SK-N-SH (cell line): ENCODE data around the gene XPOT. TPM values are rescaled to one million over a fixed set of nuclear protein-coding genes. Genes with fewer than 3 reads are reported as not detected.

Experiments used
- CTCF ChIA-PET: fragments of 300-600, 350-600 bp; formaldehyde crosslinking; extraction: SDS; loops from one replicate; lab custom pipeline; 2021; lab: Yijun Ruan, JAX
- POLR2A ChIA-PET: fragments of 350-600 bp; sonication (Branson Sonifier 250); formaldehyde crosslinking; extraction: SDS; loops from one replicate; lab custom pipeline; 2020; ENCODE audit warnings: antibody characterized with exemption, inconsistent platforms; lab: Yijun Ruan, JAX
- DNase-seq: peaks from one replicate; pipeline ENCODE4 v3.0.0; 2012
- H2AFZ ChIP-seq: fragments of 200-600 bp; sonication (generic); 2 replicates; pipeline ENCODE4 v1.8.1; 2016; ENCODE audit warnings: antibody characterized with exemption, mild to moderate bottlenecking, low read depth
- H3F3A ChIP-seq: fragments of 200-600 bp; sonication (generic); replicated peaks from 2 replicates; pipeline ENCODE3; 2016; ENCODE audit warnings: antibody characterized with exemption, mild to moderate bottlenecking; ENCODE audit not compliant: insufficient read depth
- H3K27ac ChIP-seq, 2 experiments: fragments of 200-500 bp in 1 of 2; fragments of 200-600 bp in 1 of 2; sonication (Bioruptor generic) in 1 of 2; sonication (generic), shearing (Covaris generic) in 1 of 2; 2 replicates each; pipeline versions ENCODE4 v1.5.1 to v1.6.1; 2014 to 2016; ENCODE audit warnings: low read depth in 2 of 2, inconsistent platforms in 1 of 2, low read length in 1 of 2, mild to moderate bottlenecking in 1 of 2, mixed read lengths in 1 of 2
- H3K27me3 ChIP-seq: fragments of 200-600 bp; sonication (generic), shearing (Covaris generic); 2 replicates; pipeline ENCODE4 v1.6.1; 2016; ENCODE audit warnings: mixed run types; ENCODE audit not compliant: insufficient read depth
- H3K36me3 ChIP-seq, 2 experiments: fragments of 200-500 bp in 1 of 2; fragments of 200-600 bp in 1 of 2; sonication (Bioruptor generic) in 1 of 2; sonication (generic) in 1 of 2; replicated peaks in 1 of 2; 2 replicates each; pipeline versions ENCODE3 to v1.5.1; 2014 to 2016; ENCODE audit warnings: low read length in 1 of 2, mild to moderate bottlenecking in 1 of 2; ENCODE audit not compliant: insufficient read depth in 2 of 2, control insufficient read depth in 1 of 2
- H3K4me1 ChIP-seq, 2 experiments: fragments of 200-500 bp in 1 of 2; fragments of 200-600 bp in 1 of 2; sonication (Bioruptor generic) in 1 of 2; sonication (generic), shearing (Covaris generic) in 1 of 2; 2 replicates each; pipeline versions ENCODE4 v1.5.1 to v1.6.1; 2014 to 2016; ENCODE audit warnings: low read depth in 1 of 2, low read length in 1 of 2, mixed run types in 1 of 2; ENCODE audit not compliant: insufficient read depth in 2 of 2, control insufficient read depth in 1 of 2
- H3K4me2 ChIP-seq: fragments of 200-600 bp; sonication (generic), shearing (Covaris generic); 2 replicates; pipeline ENCODE4 v1.6.1; 2017; ENCODE audit warnings: mixed run types
- H3K4me3 ChIP-seq, 2 experiments: fragments of 200-500 bp in 1 of 2; fragments of 200-600 bp in 1 of 2; sonication (Bioruptor generic) in 1 of 2; sonication (generic), shearing (Covaris generic) in 1 of 2; 2 replicates each; pipeline versions ENCODE4 v1.5.1 to v1.8.1; 2014 to 2016; ENCODE audit warnings: low read depth in 2 of 2, inconsistent platforms in 1 of 2, low read length in 1 of 2, mild to moderate bottlenecking in 1 of 2, mixed read lengths in 1 of 2, moderate library complexity in 1 of 2
- H3K79me2 ChIP-seq: fragments of 200-600 bp; sonication (generic); 2 replicates; pipeline ENCODE4 v1.8.1; 2017; ENCODE audit warnings: mild to moderate bottlenecking; ENCODE audit not compliant: insufficient read depth
- H3K9ac ChIP-seq: fragments of 200-600 bp; sonication (generic); 2 replicates; pipeline ENCODE4 v1.6.1; 2017; ENCODE audit warnings: mixed run types
- H3K9me2 ChIP-seq: fragments of 200-600 bp; sonication (generic); 2 replicates; pipeline ENCODE4 v1.6.1; 2017; ENCODE audit warnings: mixed run types
- H3K9me3 ChIP-seq: fragments of 200-600 bp; sonication (generic); 2 replicates; pipeline ENCODE4 v1.6.1; 2017; ENCODE audit warnings: mixed run types, mild to moderate bottlenecking, moderate library complexity
- H4K20me1 ChIP-seq: fragments of 200-600 bp; sonication (generic); 2 replicates; pipeline ENCODE4 v1.6.1; 2017; ENCODE audit warnings: mild to moderate bottlenecking, mixed run types; ENCODE audit not compliant: insufficient read depth
- CHD2 ChIP-seq: fragments of 150-350 bp; IDR thresholded peaks from 2 replicates; pipeline ENCODE4 v1.6.1; 2018; ENCODE audit warnings: low read length; ENCODE audit not compliant: partially characterized antibody
- EZH2phosphoT487 ChIP-seq: fragments of 200-600 bp; sonication (generic); IDR thresholded peaks from 2 replicates; pipeline ENCODE4 v1.6.1; 2017; ENCODE audit warnings: low read depth, mixed run types, mild to moderate bottlenecking, antibody characterized with exemption, moderate library complexity, borderline replicate concordance
- FOXJ3 ChIP-seq: sonication (generic); formaldehyde crosslinking; IDR thresholded peaks from 2 replicates; pipeline ENCODE4 v1.5.1; 2020; ENCODE audit warnings: mild to moderate bottlenecking, missing genetic modification reagents
- FOXM1 ChIP-seq: IDR thresholded peaks from 2 replicates; pipeline ENCODE4 v1.4.0; 2012; ENCODE audit warnings: low read depth, mild to moderate bottlenecking
- GATA2 ChIP-seq: sonication (generic); formaldehyde crosslinking; IDR thresholded peaks from 2 replicates; pipeline ENCODE4 v1.5.0; 2020; ENCODE audit warnings: mild to moderate bottlenecking, missing genetic modification reagents
- MEF2A ChIP-seq: IDR thresholded peaks from 2 replicates; pipeline ENCODE4 v1.4.0; 2012; ENCODE audit warnings: low read depth, borderline replicate concordance
- NFIC ChIP-seq: IDR thresholded peaks from 2 replicates; pipeline ENCODE4 v1.4.0; 2012; ENCODE audit warnings: borderline replicate concordance
- NRF1 ChIP-seq: IDR thresholded peaks from 2 replicates; pipeline ENCODE4 v1.6.1; 2012; ENCODE audit warnings: low read depth, mild to moderate bottlenecking, low read length
- POLR2AphosphoS5 ChIP-seq: IDR thresholded peaks from 2 replicates; pipeline ENCODE4 v1.6.1; 2012; ENCODE audit warnings: low read depth, low read length
- REST ChIP-seq: IDR thresholded peaks from 2 replicates; pipeline ENCODE4 v1.6.1; 2012; ENCODE audit warnings: mild to moderate bottlenecking, low read depth, low read length, moderate library complexity
- RXRA ChIP-seq: IDR thresholded peaks from 2 replicates; pipeline ENCODE4 v1.4.0; 2012; ENCODE audit warnings: low read depth, mild to moderate bottlenecking, borderline replicate concordance
- TAF1 ChIP-seq: IDR thresholded peaks from 2 replicates; pipeline ENCODE4 v1.6.1; 2012; ENCODE audit warnings: low read depth, mild to moderate bottlenecking, low read length, moderate library complexity, borderline replicate concordance
- TEAD4 ChIP-seq: IDR thresholded peaks from 2 replicates; pipeline ENCODE4 v1.4.0; 2012; ENCODE audit warnings: mild to moderate bottlenecking, borderline replicate concordance; ENCODE audit not compliant: insufficient read depth
- USF2 ChIP-seq: fragments of 150-350 bp; IDR thresholded peaks from 2 replicates; pipeline ENCODE4 v1.6.1; 2017; ENCODE audit warnings: antibody characterized with exemption, low read length, low read depth, borderline replicate concordance
- WGBS: methylation state at CpG from one replicate; pipeline ENCODE4 v1.1.6; 2017; ENCODE audit warnings: low lambda C conversion rate; 5-methylcytosine and 5-hydroxymethylcytosine counted together
- polyA plus RNA-seq, 3 experiments: library from polyadenylated mRNA; depleted of rRNA; stranded (reverse); fragments of >200 nt; gene quantifications; 2 replicates each; pipeline ENCODE4 v1.2.3, GENCODE V29; 2012
- TF ChIP-seq, protein P1 (sequence below): IDR thresholded peaks from 2 replicates; pipeline ENCODE4; 2012

XPOT gene
- polyA plus RNA-seq, 1 of the 3 experiments (the other 2 are of a cell fraction), result 25.6 TPM

DNA sequence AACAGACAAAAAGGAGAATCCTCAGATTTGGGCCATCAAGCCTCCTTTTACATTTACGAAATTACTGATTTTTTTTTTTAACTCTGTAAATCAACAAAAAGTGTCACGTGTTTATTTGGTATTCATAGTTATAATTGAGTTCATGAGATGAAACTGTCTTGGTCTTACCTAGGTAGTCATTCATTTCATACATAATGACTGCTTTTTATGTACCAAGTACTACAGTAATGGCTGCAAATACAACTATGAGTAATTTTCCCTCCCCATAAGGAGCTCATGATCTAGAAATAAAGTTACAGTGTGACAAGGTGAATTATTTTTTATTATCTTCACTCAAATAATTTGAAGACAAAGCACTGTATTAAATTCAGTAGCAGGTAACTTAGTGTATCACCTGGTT, 41.3 kb downstream of the XPOT start (continued):
- TF ChIP-seq USF2 (no peak), REST (no peak)

DNA sequence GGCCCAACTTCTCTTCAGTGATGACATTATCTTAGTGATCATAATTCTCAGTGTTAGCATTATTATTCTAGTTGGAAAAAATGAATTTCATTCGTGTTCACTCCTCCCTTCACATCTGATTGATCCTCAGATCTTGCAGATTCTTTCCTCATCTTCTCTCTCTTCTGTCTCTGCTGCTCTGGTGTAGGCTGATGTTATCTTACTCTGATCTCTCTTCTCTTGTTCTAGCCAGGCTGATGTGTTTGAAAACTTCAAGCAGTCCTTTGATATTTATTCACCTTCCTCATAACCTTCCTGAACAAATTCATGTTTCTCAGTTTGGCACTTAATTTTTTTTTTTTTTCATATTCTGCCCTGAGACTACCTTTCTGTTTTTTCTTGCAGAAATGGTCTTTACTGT, 42.1 kb downstream of the XPOT start:
- CTCF ChIA-PET, result no interaction called here
- no peak for DNase-seq
- H3K4me2 ChIP-seq, result no peak overlapping the region
- no peak overlapping the region for H2AFZ ChIP-seq
- no peaks in the 10 kb centered on the region for H3K9me2 ChIP-seq
- no peaks in the 10 kb centered on the region for H3K9me3 ChIP-seq
- H3K36me3 ChIP-seq, result peaks cover 64 to 85% of the 10 kb centered on the region in 2 experiments
- POLR2A ChIA-PET, result no interaction called here
- H3K79me2 ChIP-seq, result peaks cover 7% of the 10 kb centered on the region; the same call in 1 of the 2 replicates
- WGBS, result 36% methylated on average over 1 of the region's 1 CpG
- no peak overlapping the region for H3K9ac ChIP-seq
- peaks cover 3 to 5% of the 10 kb centered on the region in 2 experiments; a peak in 3 of 4 replicates for H3K4me1 ChIP-seq
- no peak for TF ChIP-seq NRF1
- H3K4me3 ChIP-seq, result no peak overlapping the region
- H3K27ac ChIP-seq, result no peak overlapping the region
- no peaks in the 10 kb centered on the region for H4K20me1 ChIP-seq
- H3F3A ChIP-seq, result peaks cover 36% of the 10 kb centered on the region
- no peaks in the 10 kb centered on the region for H3K27me3 ChIP-seq

- Histone ChIP-seq H3K4me2 (peak overlapping the region; percentile 90; the same call in 1 of the 2 replicates), H3K9ac (no peak overlapping the region)
- no peak for TF ChIP-seq RXRA
- TF ChIP-seq TAF1, result no peak
- TF ChIP-seq POLR2AphosphoS5, result no peak
- TF ChIP-seq, protein P1, sequence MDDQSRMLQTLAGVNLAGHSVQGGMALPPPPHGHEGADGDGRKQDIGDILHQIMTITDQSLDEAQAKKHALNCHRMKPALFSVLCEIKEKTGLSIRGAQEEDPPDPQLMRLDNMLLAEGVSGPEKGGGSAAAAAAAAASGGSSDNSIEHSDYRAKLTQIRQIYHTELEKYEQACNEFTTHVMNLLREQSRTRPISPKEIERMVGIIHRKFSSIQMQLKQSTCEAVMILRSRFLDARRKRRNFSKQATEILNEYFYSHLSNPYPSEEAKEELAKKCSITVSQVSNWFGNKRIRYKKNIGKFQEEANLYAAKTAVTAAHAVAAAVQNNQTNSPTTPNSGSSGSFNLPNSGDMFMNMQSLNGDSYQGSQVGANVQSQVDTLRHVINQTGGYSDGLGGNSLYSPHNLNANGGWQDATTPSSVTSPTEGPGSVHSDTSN, result no peak
- TF ChIP-seq USF2, result no peak
- TF ChIP-seq TEAD4, result no peak
- TF ChIP-seq GATA2, result no peak
- TF ChIP-seq NFIC, result no peak
- TF ChIP-seq CHD2, result no peak
- TF ChIP-seq FOXM1, result no peak
- TF ChIP-seq MEF2A, result no peak
- no peak for TF ChIP-seq FOXJ3 (CRISPR knock-in tag)
- TF ChIP-seq EZH2phosphoT487, result no peak
- TF ChIP-seq NRF1, result no peak
These were observed 46.0 kb downstream of the XPOT start for GRCh38 chr12:64450057-64450640.

More at GRCh38 chr12:64450057-64450640, 46.0 kb downstream of the XPOT start:
- H3K4me3 ChIP-seq, result no peak overlapping the region
- no peak for DNase-seq
- H3K79me2 ChIP-seq, result peaks cover 40% of the 10 kb centered on the region
- H4K20me1 ChIP-seq, result no peaks in the 10 kb centered on the region
- no peak overlapping the region for H2AFZ ChIP-seq
- WGBS, result 85% methylated on average over 2 of the region's 2 CpGs
- peaks cover 35 to 50% of the 10 kb centered on the region in 2 experiments for H3K36me3 ChIP-seq
- no peaks in the 10 kb centered on the region for H3K9me3 ChIP-seq
- peaks cover 44% of the 10 kb centered on the region for H3F3A ChIP-seq
- POLR2A ChIA-PET, result no interaction called here
- CTCF ChIA-PET, result interaction anchor here (1.2 to 1.5 kb wide), 5 partner anchors 11 to 248 kb away, joined by 3 to 5 read pairs (median 3); no protein-coding TSS in a partner anchor
- H3K27ac ChIP-seq, result peak overlapping the region in 1 of 2 experiments; percentile 98; a peak in 1 of 4 replicates
- H3K4me1 ChIP-seq, result peaks cover 10 to 11% of the 10 kb centered on the region in 2 experiments; a peak in 3 of 4 replicates
- no peaks in the 10 kb centered on the region for H3K27me3 ChIP-seq
- H3K9me2 ChIP-seq, result no peaks in the 10 kb centered on the region
